CD14-positive monocyte (primary cell): ENCODE measurements around the gene YES1. TPM values are rescaled to one million over a fixed set of nuclear protein-coding genes. Genes with fewer than 3 reads are reported as not detected.

Experiments
- DNase-seq, 3 donors: peaks; one replicate each; pipeline ENCODE4 v3.0.0-alpha.2; 2011 to 2022
- H2AFZ ChIP-seq: 2 replicates; pipeline ENCODE4 v1.6.0; 2012; ENCODE audit warnings: mild to moderate bottlenecking, low read depth, low read length, inconsistent platforms; ENCODE audit not compliant: insufficient read depth, poor library complexity, severe bottlenecking
- H3K27ac ChIP-seq, 2 donors: 1 replicate in 1 of 2; 2 replicates in 1 of 2; pipeline ENCODE4 v1.5.1; 2012 to 2013; ENCODE audit warnings: low read length in 2 of 2, control low read depth in 1 of 2, inconsistent platforms in 1 of 2, low read depth in 1 of 2, mild to moderate bottlenecking in 1 of 2
- H3K27me3 ChIP-seq, 2 donors: one replicate each; pipeline versions ENCODE4 v1.6.0 to v1.6.1; 2011 to 2013; ENCODE audit warnings: low read length in 2 of 2; ENCODE audit not compliant: control insufficient read depth in 2 of 2, insufficient read depth in 2 of 2
- H3K36me3 ChIP-seq, 2 donors: replicated peaks in 1 of 2; 1 replicate in 1 of 2; 2 replicates in 1 of 2; pipeline versions ENCODE4 v1.5.1 to v1.6.1; 2012 to 2013; ENCODE audit warnings: low read length in 2 of 2, control low read depth in 1 of 2, inconsistent platforms in 1 of 2, mild to moderate bottlenecking in 1 of 2; ENCODE audit not compliant: insufficient read depth in 2 of 2, control insufficient read depth in 1 of 2
- H3K4me1 ChIP-seq, 2 donors: 1 replicate in 1 of 2; 2 replicates in 1 of 2; pipeline versions ENCODE4 v1.5.1 to v1.6.1; 2012 to 2013; ENCODE audit warnings: low read length in 2 of 2, control low read depth in 1 of 2, inconsistent platforms in 1 of 2, mild to moderate bottlenecking in 1 of 2, moderate library complexity in 1 of 2; ENCODE audit not compliant: insufficient read depth in 2 of 2, control insufficient read depth in 1 of 2
- H3K4me2 ChIP-seq: replicated peaks from 2 replicates; pipeline ENCODE3; 2012; ENCODE audit warnings: low read length, moderate library complexity, mild to moderate bottlenecking; ENCODE audit not compliant: poor library complexity, severe bottlenecking; ENCODE audit errors: extremely low read depth
- H3K4me3 ChIP-seq, 3 experiments: fragments of 200-600 bp in 1 of 3; sonication (generic) in 1 of 3; replicated peaks in 1 of 3; 1 replicate in 2 of 3; 2 replicates in 1 of 3; pipeline ENCODE4 v1.5.1; 2011 to 2013; ENCODE audit warnings: low read length in 3 of 3, mild to moderate bottlenecking in 3 of 3, control low read depth in 2 of 3, low read depth in 2 of 3, inconsistent platforms in 1 of 3, moderate library complexity in 1 of 3
- H3K79me2 ChIP-seq: 2 replicates; pipeline ENCODE4 v1.6.0; 2012; ENCODE audit warnings: mild to moderate bottlenecking, control low read depth, inconsistent platforms, low read length, moderate library complexity; ENCODE audit not compliant: insufficient read depth
- H3K9ac ChIP-seq: 2 replicates; pipeline ENCODE4 v1.6.0; 2017; ENCODE audit warnings: low read length, mild to moderate bottlenecking; ENCODE audit not compliant: insufficient read depth, poor library complexity, severe bottlenecking
- H3K9me3 ChIP-seq, 2 donors: replicated peaks in 1 of 2; 1 replicate in 1 of 2; 2 replicates in 1 of 2; pipeline versions ENCODE4 v1.5.1 to v1.6.1; 2012 to 2013; ENCODE audit warnings: low read length in 2 of 2, control low read depth in 1 of 2; ENCODE audit not compliant: control insufficient read depth in 1 of 2, insufficient read depth in 1 of 2
- H4K20me1 ChIP-seq: 2 replicates; pipeline ENCODE4 v1.6.0; 2012; ENCODE audit warnings: mild to moderate bottlenecking, low read length, control low read depth, moderate library complexity; ENCODE audit not compliant: insufficient read depth
- H3K27ac Mint-ChIP-seq, 7 donors: one replicate each; pipeline ENCODE4 v1.8.0; 2020; ENCODE audit warnings: mild to moderate bottlenecking in 7 of 7, mixed read lengths in 7 of 7, moderate library complexity in 6 of 7, inconsistent platforms in 2 of 7
- H3K27me3 Mint-ChIP-seq, 3 donors: one replicate each; pipeline ENCODE4 v1.8.0; 2021 to 2022; ENCODE audit warnings: low read depth in 3 of 3, mild to moderate bottlenecking in 3 of 3, mixed read lengths in 3 of 3, moderate library complexity in 3 of 3, inconsistent platforms in 1 of 3
- H3K36me3 Mint-ChIP-seq, 2 donors: one replicate each; pipeline ENCODE4 v1.8.0; 2020; ENCODE audit warnings: mixed read lengths in 2 of 2, inconsistent platforms in 1 of 2, mild to moderate bottlenecking in 1 of 2
- H3K4me1 Mint-ChIP-seq: one replicate; pipeline ENCODE4 v1.8.0; 2020; ENCODE audit warnings: mild to moderate bottlenecking, mixed read lengths
- H3K4me3 Mint-ChIP-seq, 2 donors: one replicate each; pipeline ENCODE4 v1.8.0; 2020; ENCODE audit warnings: mild to moderate bottlenecking in 2 of 2, mixed read lengths in 2 of 2, moderate library complexity in 1 of 2
- H3K9me3 Mint-ChIP-seq, 7 donors: one replicate each; pipeline ENCODE4 v1.8.0; 2020 to 2022; ENCODE audit warnings: mixed read lengths in 7 of 7, mild to moderate bottlenecking in 6 of 7, moderate library complexity in 6 of 7, inconsistent platforms in 2 of 7
- WGBS: methylation state at CpG from one replicate; pipeline ENCODE4 v1.1.5; 2013; ENCODE audit warnings: missing lambda C conversion rate; ENCODE audit not compliant: insufficient coverage; 5-methylcytosine and 5-hydroxymethylcytosine counted together
- intact Hi-C, 2 donors: fragments of 100-400 bp; cut with micrococcal nuclease; formaldehyde crosslinking; loops; one replicate each; pipeline versions ENCODE4 v1.15.0 to v1.15.1; 2023
- polyA plus RNA-seq, 3 donors: library from polyadenylated mRNA; depleted of rRNA in 1 of 3; unstranded in 2 of 3; stranded (reverse) in 1 of 3; fragments of 300-500 nt in 2 of 3; fragments of >200 nt in 1 of 3; fragmentation: Illumina TruSeq in 2 of 3; gene quantifications; 1 replicate in 2 of 3; 2 replicates in 1 of 3; pipeline ENCODE4 v1.2.3, GENCODE V29; 2012 to 2021
- TF ChIP-seq, protein P1 (sequence below): fragments of 200-600 bp; IDR thresholded peaks from one replicate; pipeline ENCODE4 v1.8.0; 2022; ENCODE audit warnings: antibody characterized with exemption, mild to moderate bottlenecking

Gene YES1
- polyA plus RNA-seq, 3 donors = not detected

DNA sequence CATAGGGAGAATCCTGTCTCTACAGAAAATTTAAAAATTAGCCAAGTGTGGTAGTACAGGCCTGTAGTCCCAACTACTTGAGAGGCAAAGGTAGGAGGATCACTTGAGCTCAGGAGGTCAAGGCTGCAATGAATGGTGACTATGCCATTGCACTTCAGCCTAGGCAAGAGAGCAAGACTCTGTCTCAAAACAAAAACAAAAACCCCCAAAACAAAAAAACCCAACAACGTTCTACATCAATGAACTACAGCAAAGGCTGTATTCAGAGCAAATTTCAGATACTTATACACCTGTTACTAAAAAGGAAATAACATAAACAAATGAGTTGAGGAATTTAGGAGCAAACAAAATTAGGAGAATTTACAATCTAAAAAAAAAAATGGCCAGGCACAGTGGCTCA lies 22.6 kb downstream of the YES1 start:
- Histone ChIP-seq H3K9ac (no peak overlapping the region), H3K4me1 (no peaks in the 10 kb centered on the region), H3K27me3 (peaks cover 67 to 94% of the 10 kb centered on the region in 2 donors), H3K4me2 (no peak overlapping the region), H3K27ac (no peak overlapping the region), H2AFZ (no peak overlapping the region), H3K9me3 (peaks cover under 1 to 6% of the 10 kb centered on the region in 2 donors), H4K20me1 (no peaks in the 10 kb centered on the region), H3K36me3 (no peaks in the 10 kb centered on the region), H3K4me3 (no peak overlapping the region), H3K79me2 (no peaks in the 10 kb centered on the region)
- TF ChIP-seq, protein P1, sequence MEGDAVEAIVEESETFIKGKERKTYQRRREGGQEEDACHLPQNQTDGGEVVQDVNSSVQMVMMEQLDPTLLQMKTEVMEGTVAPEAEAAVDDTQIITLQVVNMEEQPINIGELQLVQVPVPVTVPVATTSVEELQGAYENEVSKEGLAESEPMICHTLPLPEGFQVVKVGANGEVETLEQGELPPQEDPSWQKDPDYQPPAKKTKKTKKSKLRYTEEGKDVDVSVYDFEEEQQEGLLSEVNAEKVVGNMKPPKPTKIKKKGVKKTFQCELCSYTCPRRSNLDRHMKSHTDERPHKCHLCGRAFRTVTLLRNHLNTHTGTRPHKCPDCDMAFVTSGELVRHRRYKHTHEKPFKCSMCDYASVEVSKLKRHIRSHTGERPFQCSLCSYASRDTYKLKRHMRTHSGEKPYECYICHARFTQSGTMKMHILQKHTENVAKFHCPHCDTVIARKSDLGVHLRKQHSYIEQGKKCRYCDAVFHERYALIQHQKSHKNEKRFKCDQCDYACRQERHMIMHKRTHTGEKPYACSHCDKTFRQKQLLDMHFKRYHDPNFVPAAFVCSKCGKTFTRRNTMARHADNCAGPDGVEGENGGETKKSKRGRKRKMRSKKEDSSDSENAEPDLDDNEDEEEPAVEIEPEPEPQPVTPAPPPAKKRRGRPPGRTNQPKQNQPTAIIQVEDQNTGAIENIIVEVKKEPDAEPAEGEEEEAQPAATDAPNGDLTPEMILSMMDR = no peak
- Mint-ChIP-seq H3K27ac (peak overlapping the region in 1 of 7 donors; percentile 20), H3K36me3 (no peaks in the 10 kb centered on the region), H3K9me3 (peaks cover under 1 to 6% (median 2%) of the 10 kb centered on the region in 7 donors), H3K4me3 (peak overlapping the region in 1 of 2 donors; percentile 9), H3K27me3 (peaks cover 65 to 78% (median 67%) of the 10 kb centered on the region in 3 donors), H3K4me1 (no peaks in the 10 kb centered on the region)
- WGBS = no CpG with 5 or more reads among the region's 1 CpG
- intact Hi-C loops = no loop called here
- no peak for DNase-seq

DNA sequence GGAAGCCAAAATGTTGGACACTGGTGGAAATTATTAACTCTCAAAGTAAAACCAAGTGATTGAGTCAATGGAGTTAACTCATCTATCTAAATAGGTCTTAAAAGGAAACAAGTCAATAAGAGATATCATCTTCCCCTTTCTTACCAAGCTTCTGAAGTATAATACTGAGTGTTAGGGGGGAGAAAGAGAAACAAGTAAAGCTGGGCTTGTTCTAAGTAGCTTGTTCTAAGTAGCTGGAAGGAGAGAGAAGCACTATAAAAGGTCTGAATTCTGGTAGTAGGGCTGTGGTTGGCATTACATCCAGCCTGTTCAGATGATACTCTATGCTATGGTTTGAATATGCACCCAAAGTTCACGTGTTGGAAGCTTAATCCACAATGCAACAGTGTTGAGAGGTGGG lies 26.8 kb downstream of the YES1 start:
- Mint-ChIP-seq H3K4me3 (peak overlapping the region in 1 of 2 donors; percentile 44), H3K27me3 (peaks cover 47 to 75% (median 49%) of the 10 kb centered on the region in 3 donors), H3K9me3 (peaks cover 0 to 2% (median 0%) of the 10 kb centered on the region in 7 donors), H3K27ac (no peak overlapping the region), H3K36me3 (no peaks in the 10 kb centered on the region), H3K4me1 (no peaks in the 10 kb centered on the region)
- Histone ChIP-seq H3K27me3 (peaks cover 55 to 79% of the 10 kb centered on the region in 2 donors), H3K4me1 (no peaks in the 10 kb centered on the region), H3K79me2 (no peaks in the 10 kb centered on the region), H2AFZ (no peak overlapping the region), H3K9me3 (no peaks in the 10 kb centered on the region), H4K20me1 (no peaks in the 10 kb centered on the region), H3K9ac (no peak overlapping the region), H3K27ac (no peak overlapping the region), H3K4me3 (no peak overlapping the region), H3K4me2 (no peak overlapping the region), H3K36me3 (no peaks in the 10 kb centered on the region)
- TF ChIP-seq, protein P1 = no peak
- WGBS = 56% methylated on average over 1 of the region's 1 CpG
- no peak for DNase-seq
- intact Hi-C loops = no loop called here
